CD4-positive, alpha-beta T cell (primary cell): ENCODE results near the gene RARB. TPM values are rescaled to one million over a fixed set of nuclear protein-coding genes. Genes with fewer than 3 reads are reported as not detected.

Source experiments
- ATAC-seq: fragments of 200-7000 bp; cut with Tn5 transposase; one replicate; pipeline ENCODE4 v1.10.0; 2022; ENCODE audit warnings: mild to moderate bottlenecking; ENCODE audit not compliant: poor library complexity
- CTCF ChIA-PET: fragments of 350-600 bp; sonication (Branson Sonifier 250); formaldehyde crosslinking; loops from one replicate; lab custom pipeline; 2021; ENCODE audit warnings: antibody characterized with exemption, inconsistent platforms; lab: Charles Lee
- POLR2A ChIA-PET: fragments of 350-600 bp; sonication (Branson Sonifier 250); formaldehyde crosslinking; loops from one replicate; lab custom pipeline; 2021; ENCODE audit warnings: antibody characterized with exemption, inconsistent platforms; lab: Charles Lee
- DNase-seq, 14 experiments: peaks; one replicate each; pipeline ENCODE4 v3.0.0-alpha.2; 2013 to 2020; ENCODE audit warnings: mixed read lengths in 2 of 14
- H3K27ac ChIP-seq, 2 donors: one replicate each; pipeline versions ENCODE4 v1.5.1 to v1.7.0; 2013; ENCODE audit warnings: low read length in 2 of 2, low read depth in 1 of 2, mild to moderate bottlenecking in 1 of 2
- H3K27me3 ChIP-seq, 2 experiments: 1 replicate in 1 of 2; 2 replicates in 1 of 2; pipeline versions ENCODE4 v1.6.1 to v1.7.0; 2013; ENCODE audit warnings: low read length in 2 of 2, control low read depth in 1 of 2, mild to moderate bottlenecking in 1 of 2, moderate library complexity in 1 of 2; ENCODE audit not compliant: insufficient read depth in 2 of 2, control insufficient read depth in 1 of 2
- H3K36me3 ChIP-seq: one replicate; pipeline ENCODE4 v1.6.1; 2013; ENCODE audit warnings: low read length, control low read depth; ENCODE audit not compliant: insufficient read depth
- H3K4me1 ChIP-seq: one replicate; pipeline ENCODE4 v1.6.1; 2013; ENCODE audit warnings: low read length, control low read depth; ENCODE audit not compliant: insufficient read depth
- H3K4me3 ChIP-seq: one replicate; pipeline ENCODE4 v1.5.1; 2013; ENCODE audit warnings: mild to moderate bottlenecking, low read length, moderate library complexity
- H3K9me3 ChIP-seq, 2 experiments: 1 replicate in 1 of 2; 2 replicates in 1 of 2; pipeline versions ENCODE4 v1.6.1 to v1.7.0; 2013; ENCODE audit warnings: low read length in 2 of 2, mild to moderate bottlenecking in 2 of 2, control low read depth in 1 of 2, moderate library complexity in 1 of 2; ENCODE audit not compliant: control insufficient read depth in 1 of 2, insufficient read depth in 1 of 2
- H3K27ac Mint-ChIP-seq: one replicate; pipeline ENCODE4 v1.8.0; 2020; ENCODE audit warnings: mixed read lengths
- H3K27me3 Mint-ChIP-seq: one replicate; pipeline ENCODE4 v1.8.0; 2021; ENCODE audit warnings: mixed read lengths
- H3K36me3 Mint-ChIP-seq: one replicate; pipeline ENCODE4 v1.8.0; 2021; ENCODE audit warnings: low read depth, mixed read lengths
- H3K4me1 Mint-ChIP-seq: one replicate; pipeline ENCODE4 v1.8.0; 2021; ENCODE audit warnings: low read depth, mixed read lengths
- H3K4me3 Mint-ChIP-seq: one replicate; pipeline ENCODE4 v1.8.0; 2020; ENCODE audit warnings: mild to moderate bottlenecking, mixed read lengths
- H3K9me3 Mint-ChIP-seq: one replicate; pipeline ENCODE4 v1.8.0; 2020; ENCODE audit warnings: mixed read lengths
- CTCF ChIP-seq: fragments of 200-600 bp; IDR thresholded peaks from one replicate; pipeline ENCODE4 v1.8.0; 2022; ENCODE audit warnings: antibody characterized with exemption, mild to moderate bottlenecking
- intact Hi-C, 2 experiments: fragments of 100-400 bp; cut with DNase I in 1 of 2; cut with micrococcal nuclease in 1 of 2; formaldehyde crosslinking; loops; one replicate each; pipeline versions ENCODE4 v1.15.1 to v1.9.0; 2023 to 2025; cut with DNase I, micrococcal nuclease
- total RNA-seq, 174 experiments: library from RNA in 2 of 174; stranded (reverse) in 2 of 174; gene quantifications; one replicate each; pipeline ENCODE4 v1.2.3 and lab custom pipeline; 2021 to 2026

The RARB gene
- total RNA-seq, 2 experiments from 2014 or later: not detected

GRCh38 chr3:25583343-25583742 is 155.3 kb downstream of the RARB start:
- intact Hi-C loops: no loop called here
- no peaks in the 10 kb centered on the region for H3K4me1 ChIP-seq
- no peak overlapping the region for H3K4me3 Mint-ChIP-seq
- no peak overlapping the region for H3K4me3 ChIP-seq
- H3K4me1 Mint-ChIP-seq: no peaks in the 10 kb centered on the region
- no peaks in the 10 kb centered on the region for H3K9me3 Mint-ChIP-seq
- H3K27me3 ChIP-seq: no peaks in the 10 kb centered on the region
- no peaks in the 10 kb centered on the region for H3K36me3 Mint-ChIP-seq
- no peak for DNase-seq
- H3K9me3 ChIP-seq: no peaks in the 10 kb centered on the region
- H3K36me3 ChIP-seq: no peaks in the 10 kb centered on the region
- TF ChIP-seq CTCF: no peak
- CTCF ChIA-PET: no interaction called here
- peaks cover 13% of the 10 kb centered on the region for H3K27me3 Mint-ChIP-seq
- H3K27ac ChIP-seq: no peak overlapping the region
- H3K27ac Mint-ChIP-seq: no peak overlapping the region
- ATAC-seq: no peak
- POLR2A ChIA-PET: no interaction called here

GRCh38 chr3:25584011-25584789 is 156.1 kb downstream of the RARB start:
- H3K4me3 Mint-ChIP-seq: no peak overlapping the region
- ChIA-PET POLR2A (no interaction called here), CTCF (no interaction called here)
- H3K36me3 ChIP-seq: no peaks in the 10 kb centered on the region
- H3K9me3 Mint-ChIP-seq: no peaks in the 10 kb centered on the region
- H3K4me3 ChIP-seq: no peak overlapping the region
- no peak for ATAC-seq
- TF ChIP-seq CTCF: no peak
- no peaks in the 10 kb centered on the region for H3K4me1 ChIP-seq
- H3K4me1 Mint-ChIP-seq: no peaks in the 10 kb centered on the region
- no peaks in the 10 kb centered on the region for H3K27me3 ChIP-seq
- intact Hi-C loops: no loop called here
- no peak overlapping the region for H3K27ac ChIP-seq
- peaks cover 13% of the 10 kb centered on the region for H3K27me3 Mint-ChIP-seq
- no peak for DNase-seq
- H3K36me3 Mint-ChIP-seq: no peaks in the 10 kb centered on the region
- no peak overlapping the region for H3K27ac Mint-ChIP-seq
- no peaks in the 10 kb centered on the region for H3K9me3 ChIP-seq

- H3K36me3 ChIP-seq: no peaks in the 10 kb centered on the region
- H3K4me3 ChIP-seq: no peak overlapping the region
- no peak overlapping the region for H3K27ac ChIP-seq
- H3K4me1 ChIP-seq: no peaks in the 10 kb centered on the region
- POLR2A ChIA-PET: interaction anchor here (0.7 kb wide), 1 partner anchor 198 kb away, joined by 3 read pairs; the partner anchor contains the start of gene NGLY1
- DNase-seq (no peak), ATAC-seq (no peak)
- no peaks in the 10 kb centered on the region for H3K9me3 Mint-ChIP-seq
- H3K27me3 Mint-ChIP-seq: peaks cover 13% of the 10 kb centered on the region
- no peak for TF ChIP-seq CTCF
- no peaks in the 10 kb centered on the region for H3K4me1 Mint-ChIP-seq
- H3K36me3 Mint-ChIP-seq: no peaks in the 10 kb centered on the region
- H3K9me3 ChIP-seq: no peaks in the 10 kb centered on the region
- no peaks in the 10 kb centered on the region for H3K27me3 ChIP-seq
- no peak overlapping the region for H3K4me3 Mint-ChIP-seq
- no peak overlapping the region for H3K27ac Mint-ChIP-seq
- intact Hi-C loops: no loop called here
- CTCF ChIA-PET: interaction anchor here (0.9 kb wide), 1 partner anchor 8 kb away, joined by 4 read pairs; no protein-coding TSS in a partner anchor
Observed at GRCh38 chr3:25585361-25586166, 157.5 kb downstream of the RARB start.
